IMR-90 (cell line): ENCODE results near the gene DOCK1. TPM values are rescaled to one million over a fixed set of nuclear protein-coding genes. Genes with fewer than 3 reads are reported as not detected.

Source experiments
- ATAC-seq: fragments of 200-7000 bp; cut with Tn5 transposase; 2 replicates; pipeline ENCODE4 v1.9.1; 2020; ENCODE audit warnings: low read depth, mild to moderate bottlenecking, moderate library complexity
- BruUV-seq: library from RNA; stranded (reverse); fragments of 400-500 nt; replicated peaks from 2 replicates; lab custom pipeline; 2021; lab: Mats Ljungman, UMichigan
- CTCF ChIA-PET: fragments of 300-600 bp; formaldehyde crosslinking; extraction: SDS; loops from one replicate; lab custom pipeline; 2021; ENCODE audit warnings: antibody characterized with exemption; lab: Yijun Ruan, JAX
- POLR2A ChIA-PET: fragments of 300-600 bp; sonication (Branson Sonifier 250); formaldehyde crosslinking; loops from one replicate; lab custom pipeline; 2022; ENCODE audit warnings: antibody characterized with exemption; ENCODE audit not compliant: unreplicated experiment; lab: Charles Lee
- DNase-seq: peaks from one replicate; pipeline ENCODE4 v3.0.0; 2013
- H2AFZ ChIP-seq: replicated peaks from 2 replicates; pipeline ENCODE3; 2013; ENCODE audit warnings: low read length, mild to moderate bottlenecking; ENCODE audit not compliant: poor library complexity
- H2AK5ac ChIP-seq: 2 replicates; pipeline ENCODE4 v1.6.1; 2013; ENCODE audit warnings: low read depth, low read length, inconsistent platforms
- H2AK9ac ChIP-seq: replicated peaks from 2 replicates; pipeline ENCODE3; 2013; ENCODE audit warnings: mild to moderate bottlenecking, low read depth, low read length, moderate library complexity; ENCODE audit not compliant: poor library complexity
- H2BK120ac ChIP-seq: 2 replicates; pipeline ENCODE4 v1.6.1; 2013; ENCODE audit warnings: low read depth, low read length, inconsistent platforms
- H2BK15ac ChIP-seq: 3 replicates; pipeline ENCODE4 v1.6.1; 2013; ENCODE audit warnings: low read depth, low read length, inconsistent platforms
- H2BK20ac ChIP-seq: 2 replicates; pipeline ENCODE4 v1.6.1; 2013; ENCODE audit warnings: low read depth, mild to moderate bottlenecking, inconsistent platforms, low read length, moderate library complexity
- H2BK5ac ChIP-seq: 2 replicates; pipeline ENCODE4 v1.6.1; 2013; ENCODE audit warnings: mild to moderate bottlenecking, low read depth, low read length, inconsistent platforms; ENCODE audit not compliant: poor library complexity, severe bottlenecking
- H3K14ac ChIP-seq: replicated peaks from 2 replicates; pipeline ENCODE4 v1.6.1; 2013; ENCODE audit warnings: low read depth, low read length, inconsistent platforms
- H3K18ac ChIP-seq: 2 replicates; pipeline ENCODE4 v1.6.1; 2013; ENCODE audit warnings: low read depth, low read length, control low read depth
- H3K23ac ChIP-seq: 2 replicates; pipeline ENCODE4 v1.6.1; 2013; ENCODE audit warnings: low read depth, low read length, inconsistent platforms
- H3K27ac ChIP-seq: 2 replicates; pipeline ENCODE4 v1.5.1; 2013; ENCODE audit warnings: mild to moderate bottlenecking, control low read depth, low read length; ENCODE audit not compliant: insufficient read depth
- H3K27me3 ChIP-seq: 2 replicates; pipeline ENCODE4 v1.6.1; 2013; ENCODE audit warnings: low read length; ENCODE audit not compliant: control insufficient read depth, insufficient read depth
- H3K36me3 ChIP-seq: 2 replicates; pipeline ENCODE4 v1.6.1; 2013; ENCODE audit warnings: low read length, mixed read lengths; ENCODE audit not compliant: control insufficient read depth, insufficient read depth
- H3K4ac ChIP-seq: 2 replicates; pipeline ENCODE4 v1.6.1; 2013; ENCODE audit warnings: low read depth, low read length, inconsistent platforms
- H3K4me1 ChIP-seq: 2 replicates; pipeline ENCODE4 v1.6.1; 2013; ENCODE audit warnings: low read length, mixed read lengths; ENCODE audit not compliant: control insufficient read depth, insufficient read depth
- H3K4me2 ChIP-seq: 2 replicates; pipeline ENCODE4 v1.6.1; 2013; ENCODE audit warnings: low read depth, mild to moderate bottlenecking, control low read depth, low read length, moderate library complexity
- H3K4me3 ChIP-seq: 2 replicates; pipeline ENCODE4 v1.5.1; 2013; ENCODE audit warnings: low read depth, mild to moderate bottlenecking, control low read depth, low read length, moderate library complexity; ENCODE audit not compliant: insufficient read depth
- H3K56ac ChIP-seq: 2 replicates; pipeline ENCODE4 v1.6.1; 2013; ENCODE audit warnings: low read length, inconsistent platforms; ENCODE audit not compliant: insufficient read depth; ENCODE audit errors: extremely low read depth
- H3K79me1 ChIP-seq, 2 experiments: 2 replicates each; pipeline ENCODE4 v1.6.1; 2013; ENCODE audit warnings: low read length in 2 of 2, inconsistent platforms in 1 of 2, low read depth in 1 of 2
- H3K9ac ChIP-seq: 2 replicates; pipeline ENCODE4 v1.6.1; 2013; ENCODE audit warnings: low read depth, low read length, control low read depth
- H3K9me1 ChIP-seq: 2 replicates; pipeline ENCODE4 v1.6.1; 2013; ENCODE audit warnings: low read length, inconsistent platforms; ENCODE audit not compliant: insufficient read depth
- H3K9me3 ChIP-seq: 2 replicates; pipeline ENCODE4 v1.6.1; 2013; ENCODE audit warnings: low read length; ENCODE audit not compliant: control insufficient read depth, insufficient read depth
- H4K20me1 ChIP-seq: 2 replicates; pipeline ENCODE4 v1.6.1; 2013; ENCODE audit warnings: low read length, inconsistent platforms; ENCODE audit not compliant: insufficient read depth
- H4K5ac ChIP-seq: 2 replicates; pipeline ENCODE4 v1.6.1; 2013; ENCODE audit warnings: mild to moderate bottlenecking, low read depth, low read length, control low read depth
- H4K8ac ChIP-seq, 2 experiments: 2 replicates each; pipeline ENCODE4 v1.6.1; 2013; ENCODE audit warnings: low read depth in 2 of 2, low read length in 2 of 2, control low read depth in 1 of 2, inconsistent platforms in 1 of 2
- H4K91ac ChIP-seq: 2 replicates; pipeline ENCODE4 v1.6.1; 2013; ENCODE audit warnings: low read depth, low read length, inconsistent platforms; ENCODE audit not compliant: insufficient read depth
- BHLHE40 ChIP-seq: fragments of 150-350 bp; IDR thresholded peaks from 2 replicates; pipeline ENCODE4 v1.6.1; 2016; ENCODE audit warnings: mild to moderate bottlenecking, low read depth, low read length
- CEBPB ChIP-seq: IDR thresholded peaks from 2 replicates; pipeline ENCODE4 v1.6.1; 2012; ENCODE audit warnings: low read depth, low read length, improper control_type of control experiment
- CHD1 ChIP-seq: IDR thresholded peaks from 2 replicates; pipeline ENCODE4 v1.6.1; 2012; ENCODE audit warnings: low read depth, low read length, improper control_type of control experiment
- CTCF ChIP-seq: conservative IDR thresholded peaks from 2 replicates; pipeline ENCODE4 v1.5.1; 2012; ENCODE audit warnings: mild to moderate bottlenecking, low read depth, low read length, improper control_type of control experiment
- ELK1 ChIP-seq: fragments of 150-350 bp; IDR thresholded peaks from 2 replicates; pipeline ENCODE4 v1.6.1; 2016; ENCODE audit warnings: low read depth, mild to moderate bottlenecking, low read length, moderate library complexity, borderline replicate concordance
- MAZ ChIP-seq: IDR thresholded peaks from 2 replicates; pipeline ENCODE4 v1.6.1; 2012; ENCODE audit warnings: low read depth, mild to moderate bottlenecking, low read length, improper control_type of control experiment, moderate library complexity, borderline replicate concordance
- MXI1 ChIP-seq: IDR thresholded peaks from 2 replicates; pipeline ENCODE4 v1.6.1; 2012; ENCODE audit warnings: low read depth, mild to moderate bottlenecking, low read length, moderate library complexity, borderline replicate concordance
- POLR2A ChIP-seq: IDR thresholded peaks from 2 replicates; pipeline ENCODE4 v1.6.1; 2012; ENCODE audit warnings: mild to moderate bottlenecking, low read depth, low read length
- RCOR1 ChIP-seq: IDR thresholded peaks from 2 replicates; pipeline ENCODE4 v1.6.1; 2012; ENCODE audit warnings: mild to moderate bottlenecking, low read length, improper control_type of control experiment; ENCODE audit not compliant: insufficient replicate concordance
- USF2 ChIP-seq: fragments of 150-350 bp; IDR thresholded peaks from 2 replicates; pipeline ENCODE4 v1.6.1; 2017; ENCODE audit warnings: mild to moderate bottlenecking, antibody characterized with exemption, low read length, low read depth
- WGBS, 2 experiments: methylation state at CpG; one replicate each; pipeline versions ENCODE4 v1.1.5 to v1.1.7; 2013; ENCODE audit warnings: missing lambda C conversion rate in 2 of 2; ENCODE audit not compliant: insufficient read length in 1 of 2; ENCODE audit errors: extremely low coverage in 2 of 2; 5-methylcytosine and 5-hydroxymethylcytosine counted together
- dilution Hi-C: fragments of 300-500 bp; cut with HindIII; formaldehyde crosslinking; loops from one replicate; pipeline ENCODE4 v1.14.3; 2018; ENCODE audit warnings: low sequenced_read_pairs; ENCODE audit not compliant: unreplicated experiment
- in situ Hi-C: fragments of 300-500 bp; cut with MboI; formaldehyde crosslinking; loops from 3 replicates; pipeline ENCODE4 v1.14.3; 2019; ENCODE audit warnings: low sequenced_read_pairs, inconsistent platforms, mixed read lengths
- intact Hi-C: fragments of 100-400 bp; cut with micrococcal nuclease; formaldehyde crosslinking; loops from 2 replicates; pipeline ENCODE4 v1.10.0; 2022
- polyA plus RNA-seq, 3 experiments: library from polyadenylated mRNA; depleted of rRNA; stranded (reverse); fragments of >200 nt; gene quantifications; 2 replicates each; pipeline ENCODE4 v1.2.3, GENCODE V29; 2012; ENCODE audit warnings: low replicate concordance in 1 of 3
- total RNA-seq: library from RNA; depleted of rRNA; stranded (reverse); fragments of >200 nt; gene quantifications from 2 replicates; pipeline ENCODE4 v1.2.3, GENCODE V29; 2012

The DOCK1 gene
- total and polyA plus RNA-seq, 2 of the 4 experiments (the other 2 are of a cell fraction) = 28.2 to 71.0 TPM

GRCh38 chr10:127408112-127408710 lies 503.0 kb downstream of the DOCK1 start:
- no peak for TF ChIP-seq CHD1
- TF ChIP-seq MXI1 = no peak
- TF ChIP-seq ELK1 = no peak
- no peak for TF ChIP-seq POLR2A
- no peak for TF ChIP-seq MAZ
- no peak for TF ChIP-seq RCOR1
- TF ChIP-seq BHLHE40 = no peak
- no peak for TF ChIP-seq USF2
- TF ChIP-seq CEBPB = no peak
- no peak for TF ChIP-seq CTCF
- CTCF ChIA-PET = no interaction called here
- no peak for ATAC-seq
- Histone ChIP-seq H3K36me3 (peaks cover 20% of the 10 kb centered on the region; the same call in 1 of the 2 replicates), H3K4me3 (no peak overlapping the region), H3K79me1 (peaks cover 0 to 4% of the 10 kb centered on the region in 2 experiments; a peak in 1 of 4 replicates), H3K9ac (no peak overlapping the region), H3K9me1 (peaks cover 21% of the 10 kb centered on the region), H3K56ac (no peak overlapping the region), H2BK15ac (no peak overlapping the region), H3K4me1 (peaks cover 14% of the 10 kb centered on the region), H3K27ac (no peak overlapping the region), H3K18ac (no peak overlapping the region; the same call in 1 of the 2 replicates), H4K91ac (no peak overlapping the region), H4K5ac (no peak overlapping the region), H3K23ac (no peak overlapping the region), H2BK20ac (no peak overlapping the region), H2AK5ac (no peak overlapping the region), H3K27me3 (no peaks in the 10 kb centered on the region), H3K9me3 (no peaks in the 10 kb centered on the region), H3K14ac (no peak overlapping the region), H3K4me2 (no peak overlapping the region), H2BK5ac (no peak overlapping the region), H2AK9ac (no peak overlapping the region), H4K8ac (no peak overlapping the region), H3K4ac (no peak overlapping the region), H2BK120ac (no peak overlapping the region), H4K20me1 (no peaks in the 10 kb centered on the region), H2AFZ (no peak overlapping the region)
- no TSS peak for BruUV-seq
- in situ Hi-C loops = no loop called here
- POLR2A ChIA-PET = no interaction called here
- no peak for DNase-seq
- WGBS, 2 experiments = no CpG with 5 or more reads among the region's 15 CpGs
- dilution Hi-C loops = no loop called here
- intact Hi-C loops = loop anchor here (10.0 kb wide), 1 partner anchor 503 kb away; the partner anchor contains the start of gene DOCK1
